DOHH2 (cell line): ENCODE measurements around the gene PNPLA2.

Source experiments
- H3F3A ChIP-seq: fragments of 200-600 bp; sonication (generic), shearing (Covaris generic); 2 replicates; pipeline ENCODE4 v1.6.0; 2016; ENCODE audit warnings: antibody characterized with exemption, mild to moderate bottlenecking; ENCODE audit not compliant: control insufficient read depth, insufficient read depth
- H3K27ac ChIP-seq: fragments of 200-600 bp; sonication (generic); 2 replicates; pipeline ENCODE4 v1.5.1; 2014; ENCODE audit warnings: low read depth, mild to moderate bottlenecking, low read length, moderate library complexity
- H3K27me3 ChIP-seq: fragments of 200-600 bp; sonication (generic); 2 replicates; pipeline ENCODE4 v1.6.1; 2014; ENCODE audit warnings: mild to moderate bottlenecking, low read length, mixed read lengths; ENCODE audit not compliant: control insufficient read depth
- H3K36me3 ChIP-seq: fragments of 200-600 bp; sonication (generic); 2 replicates; pipeline ENCODE4 v1.6.1; 2014; ENCODE audit warnings: mild to moderate bottlenecking, low read length, moderate library complexity, mixed read lengths; ENCODE audit not compliant: control insufficient read depth
- H3K4me1 ChIP-seq: fragments of 200-600 bp; sonication (generic); 2 replicates; pipeline ENCODE4 v1.6.1; 2014; ENCODE audit warnings: mild to moderate bottlenecking, low read length, mixed read lengths; ENCODE audit not compliant: control insufficient read depth
- H3K4me2 ChIP-seq: fragments of 200-600 bp; sonication (generic); 2 replicates; pipeline ENCODE4 v1.6.0; 2014; ENCODE audit warnings: mild to moderate bottlenecking, low read length, moderate library complexity
- H3K4me3 ChIP-seq: fragments of 200-600 bp; sonication (generic); 2 replicates; pipeline ENCODE4 v1.5.1; 2014; ENCODE audit warnings: mild to moderate bottlenecking, low read length, mixed read lengths
- H3K79me2 ChIP-seq: fragments of 200-600 bp; sonication (generic); 2 replicates; pipeline ENCODE4 v1.6.1; 2014; ENCODE audit warnings: mild to moderate bottlenecking, low read length, mixed read lengths; ENCODE audit not compliant: control insufficient read depth
- H3K9me2 ChIP-seq: fragments of 200-600 bp; sonication (generic); replicated peaks from 2 replicates; pipeline ENCODE4 v1.6.1; 2014; ENCODE audit warnings: mild to moderate bottlenecking, low read length, mixed read lengths; ENCODE audit not compliant: control insufficient read depth
- H3K9me3 ChIP-seq: fragments of 200-600 bp; sonication (generic); 2 replicates; pipeline ENCODE4 v1.6.1; 2014; ENCODE audit warnings: antibody characterized with exemption, low read length, mixed read lengths; ENCODE audit not compliant: control insufficient read depth, insufficient read depth
- H4K20me1 ChIP-seq: fragments of 200-600 bp; sonication (generic); 2 replicates; pipeline ENCODE4 v1.6.0; 2014; ENCODE audit warnings: low read depth, mild to moderate bottlenecking, antibody characterized with exemption, low read length, moderate library complexity; ENCODE audit not compliant: control insufficient read depth, insufficient read depth
- CTCF ChIP-seq: fragments of 200-600 bp; sonication (generic); IDR thresholded peaks from one replicate; pipeline ENCODE4 v1.5.1; 2014; ENCODE audit warnings: antibody characterized with exemption, mild to moderate bottlenecking, low read depth, low read length; ENCODE audit not compliant: poor library complexity, severe bottlenecking
- EZH2phosphoT487 ChIP-seq: fragments of 200-600 bp; sonication (generic); IDR thresholded peaks from 2 replicates; pipeline ENCODE4 v1.6.1; 2017; ENCODE audit warnings: borderline replicate concordance, mild to moderate bottlenecking, antibody characterized with exemption, low read length, moderate library complexity, mixed read lengths

Gene PNPLA2

GRCh38 chr11:779955-780532 lies 38.7 kb upstream of the PNPLA2 start:
- H3K4me3 ChIP-seq, result no peak overlapping the region
- no peaks in the 10 kb centered on the region for H4K20me1 ChIP-seq
- no peaks in the 10 kb centered on the region for H3K9me2 ChIP-seq
- H3K27ac ChIP-seq, result no peak overlapping the region
- H3K79me2 ChIP-seq, result peaks cover 43% of the 10 kb centered on the region
- no peak overlapping the region for H3K4me2 ChIP-seq
- H3K9me3 ChIP-seq, result no peaks in the 10 kb centered on the region
- H3K27me3 ChIP-seq, result no peaks in the 10 kb centered on the region
- peaks cover 26% of the 10 kb centered on the region for H3K36me3 ChIP-seq
- peaks cover 19% of the 10 kb centered on the region for H3K4me1 ChIP-seq
- TF ChIP-seq CTCF (no peak), EZH2phosphoT487 (no peak)
- H3F3A ChIP-seq, result no peaks in the 10 kb centered on the region

GRCh38 chr11:782264-783174 lies 36.2 kb upstream of the PNPLA2 start:
- no peak overlapping the region for H3K4me2 ChIP-seq
- peaks cover 19% of the 10 kb centered on the region for H3K36me3 ChIP-seq
- TF ChIP-seq CTCF, result no peak
- TF ChIP-seq EZH2phosphoT487, result no peak
- H3K4me1 ChIP-seq, result peaks cover 13% of the 10 kb centered on the region
- H3K27ac ChIP-seq, result no peak overlapping the region
- H3K4me3 ChIP-seq, result no peak overlapping the region
- no peaks in the 10 kb centered on the region for H3K9me3 ChIP-seq
- no peaks in the 10 kb centered on the region for H3K27me3 ChIP-seq
- no peaks in the 10 kb centered on the region for H3F3A ChIP-seq
- no peaks in the 10 kb centered on the region for H4K20me1 ChIP-seq
- H3K9me2 ChIP-seq, result no peaks in the 10 kb centered on the region
- peaks cover 20% of the 10 kb centered on the region for H3K79me2 ChIP-seq

- Histone ChIP-seq H3K36me3 (peaks cover 15% of the 10 kb centered on the region), H3K9me2 (no peaks in the 10 kb centered on the region), H3K27ac (no peak overlapping the region), H3K27me3 (no peaks in the 10 kb centered on the region), H3F3A (no peaks in the 10 kb centered on the region), H3K4me3 (no peak overlapping the region), H3K4me2 (no peak overlapping the region), H3K9me3 (no peaks in the 10 kb centered on the region), H3K79me2 (peaks cover 10% of the 10 kb centered on the region), H3K4me1 (peaks cover 17% of the 10 kb centered on the region), H4K20me1 (no peaks in the 10 kb centered on the region)
- no peak for TF ChIP-seq EZH2phosphoT487
- TF ChIP-seq CTCF, result peak; percentile 51
These were observed 35.1 kb upstream of the PNPLA2 start for GRCh38 chr11:783581-784015.
